ENCODE results near the gene RASGRP1.

RASGRP1 gene

GRCh38 chr15:38476120-38476519 is 88.5 kb downstream of the RASGRP1 start:
- no peaks in the 10 kb centered on the region for H3K4me1 Mint-ChIP-seq
- no peak for TF ChIP-seq CTCF (IDR thresholded peaks at IDR 0.05; ENCODE audit: unreplicated experiment in 3 of 3)
- H3K27me3 Mint-ChIP-seq (ENCODE audit: low read depth): no peaks in the 10 kb centered on the region
- H3K27ac Mint-ChIP-seq: no peak overlapping the region
- H3K4me3 Mint-ChIP-seq: no peak overlapping the region
- no peaks in the 10 kb centered on the region for H3K9me3 Mint-ChIP-seq
- H3K36me3 Mint-ChIP-seq (ENCODE audit: low read depth): peaks cover 41% of the 10 kb centered on the region

GRCh38 chr15:38475361-38475760 is 89.3 kb downstream of the RASGRP1 start:
- no peak for TF ChIP-seq CTCF (IDR thresholded peaks at IDR 0.05; ENCODE audit: unreplicated experiment in 3 of 3)
- H3K9me3 Mint-ChIP-seq: no peaks in the 10 kb centered on the region
- H3K4me3 Mint-ChIP-seq: no peak overlapping the region
- no peak overlapping the region for H3K27ac Mint-ChIP-seq
- H3K4me1 Mint-ChIP-seq: no peaks in the 10 kb centered on the region
- peaks cover 39% of the 10 kb centered on the region for H3K36me3 Mint-ChIP-seq (ENCODE audit: low read depth)
- no peaks in the 10 kb centered on the region for H3K27me3 Mint-ChIP-seq (ENCODE audit: low read depth)

GRCh38 chr15:38474155-38474757 is 90.4 kb downstream of the RASGRP1 start:
- Mint-ChIP-seq H3K9me3 (no peaks in the 10 kb centered on the region), H3K4me1 (no peaks in the 10 kb centered on the region), H3K27ac (no peak overlapping the region), H3K27me3 (ENCODE audit: low read depth) (no peaks in the 10 kb centered on the region), H3K36me3 (ENCODE audit: low read depth) (peaks cover 38% of the 10 kb centered on the region), H3K4me3 (no peak overlapping the region)
- TF ChIP-seq CTCF (IDR thresholded peaks at IDR 0.05; ENCODE audit: unreplicated experiment in 3 of 3): peak; percentile 71 to 83 (median 71)

GRCh38 chr15:38471974-38472373 is 92.6 kb downstream of the RASGRP1 start:
- no peak for TF ChIP-seq CTCF (IDR thresholded peaks at IDR 0.05; ENCODE audit: unreplicated experiment in 3 of 3)
- H3K36me3 Mint-ChIP-seq (ENCODE audit: low read depth): peaks cover 33% of the 10 kb centered on the region
- no peaks in the 10 kb centered on the region for H3K4me1 Mint-ChIP-seq
- H3K9me3 Mint-ChIP-seq: no peaks in the 10 kb centered on the region
- no peak overlapping the region for H3K4me3 Mint-ChIP-seq
- no peak overlapping the region for H3K27ac Mint-ChIP-seq
- no peaks in the 10 kb centered on the region for H3K27me3 Mint-ChIP-seq (ENCODE audit: low read depth)

- no peak for TF ChIP-seq CTCF (IDR thresholded peaks at IDR 0.05; ENCODE audit: unreplicated experiment in 3 of 3)
- Mint-ChIP-seq H3K27ac (no peak overlapping the region), H3K36me3 (ENCODE audit: low read depth) (peaks cover 35% of the 10 kb centered on the region), H3K4me1 (no peaks in the 10 kb centered on the region), H3K27me3 (ENCODE audit: low read depth) (no peaks in the 10 kb centered on the region), H3K4me3 (no peak overlapping the region), H3K9me3 (no peaks in the 10 kb centered on the region)
Observed at GRCh38 chr15:38470816-38471215, 93.8 kb downstream of the RASGRP1 start.

- no peak overlapping the region for H3K4me3 Mint-ChIP-seq
- no peaks in the 10 kb centered on the region for H3K27me3 Mint-ChIP-seq (ENCODE audit: low read depth)
- H3K27ac Mint-ChIP-seq: no peak overlapping the region
Observed at GRCh38 chr15:38464675-38465074, 99.9 kb downstream of the RASGRP1 start.

More at GRCh38 chr15:38464675-38465074, 99.9 kb downstream of the RASGRP1 start:
- H3K9me3 Mint-ChIP-seq: no peaks in the 10 kb centered on the region
- H3K36me3 Mint-ChIP-seq (ENCODE audit: low read depth): peaks cover 17% of the 10 kb centered on the region
- no peaks in the 10 kb centered on the region for H3K4me1 Mint-ChIP-seq
- TF ChIP-seq CTCF (IDR thresholded peaks at IDR 0.05; ENCODE audit: unreplicated experiment in 3 of 3): no peak
